ENCODE data around the gene DERL2. TPM values are rescaled to one million over a fixed set of nuclear protein-coding genes. Genes with fewer than 3 reads are reported as not detected.
A peak's percentile ranks its signal among the peaks of the same experiment; 100 is the strongest.
"Not testable (repeated sequence)": the region's sequence is repeated elsewhere in the genome, so short reads cannot be mapped to it uniquely, and the experiment has no call there.

DERL2 gene
- total RNA-seq, 4 donors from 2014 or later: 26.5 to 33.9 (median 31.7) TPM

GRCh38 chr17:5438716-5439445, 47.1 kb downstream of the DERL2 start, which contains the start of gene C1QBP:
Gene C1QBP (minus strand): TSS chr17:5439155. CDS start chr17:5439073, 82 bp downstream.
- peaks cover 19% of the 10 kb centered on the region in 2 donors for H3K4me1 ChIP-seq
- ATAC-seq (peak; percentile 97 to 98), DNase-seq (peak; percentile 70 to 87)
- in situ Hi-C loops (cut with MboI; ENCODE audit: low sequenced_read_pairs in 4 of 4) (loop anchor here in 1 of 4 donors (25.0 kb wide), 1 partner anchor 202 kb away; the partner anchor contains the start of gene SCIMP), intact Hi-C loops (cut with DNase I; ENCODE audit: low total_unique reads) (loop anchor here (1.0 to 2.0 kb wide), 4 partner anchors 20 to 246 kb away; partner anchors contain the start of gene NUP88)
- peak within 1 kb of the TSS; percentile 77 to 86 (median 83) for H3K27ac ChIP-seq
- H3K27me3 ChIP-seq: no peaks in the 10 kb centered on the region
- no peaks in the 10 kb centered on the region for H3K9me3 ChIP-seq
- H3K36me3 ChIP-seq: peaks cover 0 to 44% of the 10 kb centered on the region in 2 donors
- H3K4me3 ChIP-seq: peak within 1 kb of the TSS; percentile 69 to 88 (median 78)
- TF ChIP-seq CTCF (IDR thresholded peaks at IDR 0.05 in 4 of 5, conservative IDR thresholded peaks at IDR 0.05 in 1 of 5): peak; percentile 98 to 100 (median 99)
- peak; percentile 49 to 59 for TF ChIP-seq POLR2A (IDR thresholded peaks at IDR 0.05)

- H3K4me1 ChIP-seq: peaks cover 19% of the 10 kb centered on the region in 2 donors
- intact Hi-C loops (cut with DNase I; ENCODE audit: low total_unique reads): loop anchor here (2.0 kb wide), 1 partner anchor 245 kb away; no protein-coding TSS in a partner anchor
- in situ Hi-C loops (cut with MboI; ENCODE audit: low sequenced_read_pairs in 4 of 4): loop anchor here in 1 of 4 donors (25.0 kb wide), 1 partner anchor 201 kb away; the partner anchor contains the start of gene SCIMP
- H3K27ac ChIP-seq: peak overlapping the region; percentile 77 to 86 (median 83)
- peak overlapping the region; percentile 69 to 88 (median 78) for H3K4me3 ChIP-seq
- ATAC-seq (no peak), DNase-seq (no peak)
- TF ChIP-seq POLR2A (IDR thresholded peaks at IDR 0.05) (no peak), CTCF (IDR thresholded peaks at IDR 0.05 in 4 of 5, conservative IDR thresholded peaks at IDR 0.05 in 1 of 5) (no peak)
- peaks cover 0 to 46% of the 10 kb centered on the region in 2 donors for H3K36me3 ChIP-seq
- no peaks in the 10 kb centered on the region for H3K9me3 ChIP-seq
- no peaks in the 10 kb centered on the region for H3K27me3 ChIP-seq
These were observed 48.2 kb downstream of the DERL2 start for GRCh38 chr17:5437721-5438317.

GRCh38 chr17:5435781-5436315, 50.1 kb downstream of the DERL2 start:
- in situ Hi-C loops (cut with MboI; ENCODE audit: low sequenced_read_pairs in 4 of 4): loop anchor here in 1 of 4 donors (25.0 kb wide), 1 partner anchor 199 kb away; the partner anchor contains the start of gene SCIMP
- H3K9me3 ChIP-seq; H3K4me3 ChIP-seq; H3K27me3 ChIP-seq; intact Hi-C loops (cut with DNase I; ENCODE audit: low total_unique reads); DNase-seq; ATAC-seq: not testable (repeated sequence)
- peaks cover 0 to 65% of the 10 kb centered on the region in 2 donors for H3K36me3 ChIP-seq
- H3K4me1 ChIP-seq: peaks cover 19% of the 10 kb centered on the region in 2 donors
- peak overlapping the region in 1 of 4 donors; percentile 68 for H3K27ac ChIP-seq

GRCh38 chr17:5434984-5435383, 51.0 kb downstream of the DERL2 start:
- Histone ChIP-seq H3K27me3 (no peaks in the 10 kb centered on the region), H3K4me3 (no peak overlapping the region), H3K27ac (peak overlapping the region; percentile 5 to 68 (median 31)), H3K4me1 (peaks cover 19% of the 10 kb centered on the region in 2 donors), H3K36me3 (peaks cover 0 to 74% of the 10 kb centered on the region in 2 donors), H3K9me3 (no peaks in the 10 kb centered on the region)
- in situ Hi-C loops (cut with MboI; ENCODE audit: low sequenced_read_pairs in 4 of 4) (loop anchor here in 1 of 4 donors (25.0 kb wide), 1 partner anchor 198 kb away; the partner anchor contains the start of gene SCIMP), intact Hi-C loops (cut with DNase I; ENCODE audit: low total_unique reads) (no loop called here)
- DNase-seq: no peak
- no peak for ATAC-seq
- no peak for TF ChIP-seq POLR2A (IDR thresholded peaks at IDR 0.05)
- TF ChIP-seq CTCF (IDR thresholded peaks at IDR 0.05 in 4 of 5, conservative IDR thresholded peaks at IDR 0.05 in 1 of 5): no peak
